C4-2B (cell line): ENCODE results near the gene UGT1A7.

ENCODE experiments used
- H3K27ac ChIP-seq: fragments of 450-650 bp; 2 replicates; pipeline ENCODE4 v1.5.1; 2017
- CTCF ChIP-seq: fragments of 450-650 bp; conservative IDR thresholded peaks from 2 replicates; pipeline ENCODE4 v1.5.1; 2017; ENCODE audit warnings: mild to moderate bottlenecking
- ZFX ChIP-seq: fragments of 450-650 bp; IDR thresholded peaks from 2 replicates; pipeline ENCODE4 v1.6.1; 2017

UGT1A7 gene

GRCh38 chr2:233758141-233758540 is 76.4 kb downstream of the UGT1A7 start:
- H3K27ac ChIP-seq, result no peak overlapping the region
- TF ChIP-seq CTCF (no peak), ZFX (no peak)

GRCh38 chr2:233758849-233759248 is 77.1 kb downstream of the UGT1A7 start:
- no peak for TF ChIP-seq ZFX
- H3K27ac ChIP-seq, result no peak overlapping the region

- H3K27ac ChIP-seq, result no peak within 1 kb of the TSS
- TF ChIP-seq ZFX (no peak), CTCF (no peak)
These were observed 78.3 kb downstream of the UGT1A7 start, which contains the start of gene UGT1A1 for GRCh38 chr2:233760043-233760442. UGT1A1 (plus strand) TSS chr2:233760270; CDS start chr2:233760288, 18 bp downstream.

GRCh38 chr2:233761040-233761769 is 79.5 kb downstream of the UGT1A7 start:
- TF ChIP-seq ZFX, result no peak
- TF ChIP-seq CTCF, result no peak
- H3K27ac ChIP-seq, result no peak overlapping the region

GRCh38 chr2:233764264-233764663 is 82.6 kb downstream of the UGT1A7 start:
- TF ChIP-seq CTCF (no peak), ZFX (no peak)
- no peak overlapping the region for H3K27ac ChIP-seq

GRCh38 chr2:233764761-233765160 is 83.1 kb downstream of the UGT1A7 start:
- no peak overlapping the region for H3K27ac ChIP-seq
- TF ChIP-seq CTCF, result no peak
- no peak for TF ChIP-seq ZFX

GRCh38 chr2:233766416-233766815 is 84.7 kb downstream of the UGT1A7 start:
- no peak for TF ChIP-seq CTCF
- TF ChIP-seq ZFX, result no peak
- no peak overlapping the region for H3K27ac ChIP-seq

GRCh38 chr2:233768076-233768475 is 86.4 kb downstream of the UGT1A7 start:
- H3K27ac ChIP-seq, result no peak overlapping the region
- TF ChIP-seq CTCF, result no peak
- no peak for TF ChIP-seq ZFX
